Left forelimb (tissue), 1 donor: ENCODE measurements around the gene LTBP1.
"Not testable (repeated sequence)": the region's sequence is repeated elsewhere in the genome, so short reads cannot be mapped to it uniquely, and the experiment has no call there.

Experiments
- DNase-seq: peaks from one replicate; pipeline ENCODE4 v3.0.0-alpha.2; 2018; ENCODE audit warnings: low spot score

LTBP1 gene

GRCh38 chr2:33042265-33042664 is 95.5 kb downstream of the LTBP1 start:
- no peak for DNase-seq

GRCh38 chr2:33042819-33043218 is 96.1 kb downstream of the LTBP1 start:
- no peak for DNase-seq

- DNase-seq: no peak
These were observed 101.2 kb downstream of the LTBP1 start for GRCh38 chr2:33047939-33048338.

GRCh38 chr2:33051586-33052360 is 105.0 kb downstream of the LTBP1 start:
- no peak for DNase-seq

- DNase-seq: no peak
These were observed 105.6 kb downstream of the LTBP1 start for GRCh38 chr2:33052361-33052735.

GRCh38 chr2:33052795-33053194 is 106.0 kb downstream of the LTBP1 start:
- DNase-seq: not testable (repeated sequence)

GRCh38 chr2:33056170-33056569 is 109.4 kb downstream of the LTBP1 start:
- no peak for DNase-seq

GRCh38 chr2:33057307-33058028 is 110.7 kb downstream of the LTBP1 start:
- DNase-seq: not testable (repeated sequence)

GRCh38 chr2:33058716-33059470 is 112.1 kb downstream of the LTBP1 start:
- DNase-seq: no peak

- no peak for DNase-seq
These were observed 112.9 kb downstream of the LTBP1 start for GRCh38 chr2:33059471-33060156.

GRCh38 chr2:33060405-33060804 is 113.7 kb downstream of the LTBP1 start:
- DNase-seq: no peak

- no peak for DNase-seq
These were observed 116.0 kb downstream of the LTBP1 start for GRCh38 chr2:33062665-33063250.

GRCh38 chr2:33064349-33064801 is 117.6 kb downstream of the LTBP1 start:
- no peak for DNase-seq

- DNase-seq: no peak
These were observed 120.8 kb downstream of the LTBP1 start for GRCh38 chr2:33067598-33067997.

GRCh38 chr2:33068261-33068660 is 121.5 kb downstream of the LTBP1 start:
- DNase-seq: no peak

GRCh38 chr2:33069894-33070651 is 123.3 kb downstream of the LTBP1 start:
- no peak for DNase-seq

GRCh38 chr2:33071591-33071990 is 124.8 kb downstream of the LTBP1 start:
- DNase-seq: no peak

GRCh38 chr2:33072614-33073013 is 125.9 kb downstream of the LTBP1 start:
- no peak for DNase-seq

- no peak for DNase-seq
These were observed 126.3 kb downstream of the LTBP1 start for GRCh38 chr2:33073018-33073417.

GRCh38 chr2:33074197-33074596 is 127.4 kb downstream of the LTBP1 start:
- no peak for DNase-seq

GRCh38 chr2:33077311-33077710 is 130.6 kb downstream of the LTBP1 start:
- DNase-seq: no peak
